ENCODE results near the gene PRDM8. TPM values are rescaled to one million over a fixed set of nuclear protein-coding genes. Genes with fewer than 3 reads are reported as not detected.
A peak's percentile ranks its signal among the peaks of the same experiment; 100 is the strongest.

Gene PRDM8
- total RNA-seq, 1 donor from 2014 or later: 1.7 TPM

DNA sequence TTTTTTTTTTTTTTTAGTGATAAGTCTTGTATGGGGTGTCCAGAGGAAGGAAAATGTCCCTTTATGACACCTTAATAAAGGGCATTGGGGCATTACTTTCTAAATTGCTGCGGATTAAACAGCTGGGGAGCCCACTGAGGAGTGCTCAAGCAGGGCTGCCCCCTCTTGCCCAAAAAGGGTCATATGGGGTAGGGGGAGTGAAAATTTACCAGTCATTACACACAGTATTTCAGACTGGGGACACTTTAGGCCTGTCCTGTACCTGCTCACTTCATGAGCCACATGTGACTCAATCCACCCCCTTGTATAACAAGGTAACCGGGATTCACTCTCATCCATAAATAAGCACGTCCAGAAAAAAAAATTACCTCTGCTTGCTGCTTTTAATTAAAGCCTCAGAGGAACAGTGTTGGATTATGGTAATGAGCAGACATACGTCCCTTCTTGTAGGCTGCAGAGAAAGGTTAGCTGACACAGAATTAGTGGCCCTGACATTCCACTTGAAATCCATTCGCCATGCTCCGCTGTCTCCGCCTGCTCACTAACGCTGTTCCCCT is 1.8 kb downstream of the PRDM8 start:
- H3K27me3 ChIP-seq: peaks cover 80% of the 10 kb centered on the region
- peaks cover 13% of the 10 kb centered on the region for H3K4me1 ChIP-seq
- H3K27ac ChIP-seq: no peak overlapping the region
- no peak for DNase-seq
- intact Hi-C loops (cut with DNase I): no loop called here
- H3K4me3 ChIP-seq: no peak overlapping the region
- H3K36me3 ChIP-seq: no peaks in the 10 kb centered on the region
- ATAC-seq: no peak
- TF ChIP-seq, protein P1, sequence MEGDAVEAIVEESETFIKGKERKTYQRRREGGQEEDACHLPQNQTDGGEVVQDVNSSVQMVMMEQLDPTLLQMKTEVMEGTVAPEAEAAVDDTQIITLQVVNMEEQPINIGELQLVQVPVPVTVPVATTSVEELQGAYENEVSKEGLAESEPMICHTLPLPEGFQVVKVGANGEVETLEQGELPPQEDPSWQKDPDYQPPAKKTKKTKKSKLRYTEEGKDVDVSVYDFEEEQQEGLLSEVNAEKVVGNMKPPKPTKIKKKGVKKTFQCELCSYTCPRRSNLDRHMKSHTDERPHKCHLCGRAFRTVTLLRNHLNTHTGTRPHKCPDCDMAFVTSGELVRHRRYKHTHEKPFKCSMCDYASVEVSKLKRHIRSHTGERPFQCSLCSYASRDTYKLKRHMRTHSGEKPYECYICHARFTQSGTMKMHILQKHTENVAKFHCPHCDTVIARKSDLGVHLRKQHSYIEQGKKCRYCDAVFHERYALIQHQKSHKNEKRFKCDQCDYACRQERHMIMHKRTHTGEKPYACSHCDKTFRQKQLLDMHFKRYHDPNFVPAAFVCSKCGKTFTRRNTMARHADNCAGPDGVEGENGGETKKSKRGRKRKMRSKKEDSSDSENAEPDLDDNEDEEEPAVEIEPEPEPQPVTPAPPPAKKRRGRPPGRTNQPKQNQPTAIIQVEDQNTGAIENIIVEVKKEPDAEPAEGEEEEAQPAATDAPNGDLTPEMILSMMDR (IDR thresholded peaks at IDR 0.05): no peak
- no peaks in the 10 kb centered on the region for H3K9me3 ChIP-seq

DNA sequence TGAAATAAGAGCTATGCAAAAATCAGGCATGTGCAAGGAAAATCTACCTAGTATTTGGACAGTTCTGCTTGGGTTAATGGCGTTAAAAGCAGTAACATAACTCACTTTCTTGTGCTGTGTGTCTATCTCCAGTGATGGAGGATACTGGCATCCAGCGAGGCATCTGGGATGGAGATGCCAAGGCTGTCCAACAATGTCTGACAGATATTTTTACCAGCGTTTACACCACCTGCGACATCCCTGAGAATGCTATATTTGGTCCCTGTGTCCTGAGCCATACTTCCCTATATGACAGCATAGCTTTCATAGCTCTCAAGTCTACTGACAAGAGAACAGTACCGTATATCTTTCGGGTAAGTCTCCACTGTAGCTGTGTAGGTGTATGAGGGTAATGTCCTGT is 2.6 kb downstream of the PRDM8 start:
- peaks cover 80% of the 10 kb centered on the region for H3K27me3 ChIP-seq

DNA sequence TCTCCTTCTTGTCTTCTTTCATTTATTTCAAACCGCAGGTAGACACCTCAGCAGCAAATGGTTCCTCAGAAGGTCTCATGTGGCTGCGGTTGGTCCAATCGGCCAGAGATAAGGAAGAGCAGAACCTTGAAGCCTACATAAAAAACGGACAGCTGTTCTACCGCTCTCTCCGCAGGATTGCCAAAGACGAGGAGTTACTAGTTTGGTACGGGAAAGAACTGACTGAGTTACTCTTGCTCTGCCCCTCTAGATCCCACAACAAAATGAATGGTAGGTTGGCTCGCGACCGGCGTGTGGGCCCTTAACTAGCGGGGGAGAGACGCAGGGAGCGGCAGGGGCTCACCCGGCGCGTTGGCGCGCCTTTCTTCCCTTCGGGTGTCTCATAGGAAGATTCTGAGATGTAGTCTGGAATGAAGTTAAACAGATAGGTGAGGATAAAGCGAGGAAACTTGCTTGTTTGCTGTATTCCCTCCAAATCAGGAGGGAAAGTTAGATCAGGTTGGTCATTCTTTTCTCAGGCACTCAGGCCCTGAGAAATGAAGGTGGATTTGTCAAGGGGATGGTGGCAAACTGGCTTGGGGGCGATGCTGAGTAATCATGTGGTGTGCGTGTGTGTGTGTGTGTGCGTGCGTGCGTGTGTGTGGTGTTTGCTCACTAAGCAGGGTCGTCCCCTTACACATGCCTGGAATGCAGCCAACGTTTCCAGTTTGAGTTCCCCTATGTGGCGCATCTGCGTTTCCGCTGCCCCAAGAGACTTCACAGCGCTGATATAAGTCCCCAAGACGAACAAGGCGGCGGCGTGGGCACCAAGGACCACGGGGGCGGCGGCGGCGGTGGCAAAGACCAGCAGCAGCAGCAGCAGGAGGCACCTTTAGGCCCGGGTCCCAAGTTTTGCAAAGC is 4.2 kb downstream of the PRDM8 start:
- H3K4me3 ChIP-seq: peak overlapping the region; percentile 60
- intact Hi-C loops (cut with DNase I): no loop called here
- peaks cover 67% of the 10 kb centered on the region for H3K27me3 ChIP-seq
- H3K4me1 ChIP-seq: peaks cover 13% of the 10 kb centered on the region
- ATAC-seq: peak; percentile 2
- no peak for DNase-seq
- no peaks in the 10 kb centered on the region for H3K9me3 ChIP-seq
- no peak overlapping the region for H3K27ac ChIP-seq
- no peaks in the 10 kb centered on the region for H3K36me3 ChIP-seq
- TF ChIP-seq, protein P1 (IDR thresholded peaks at IDR 0.05): no peak

More for the DNA sequence above, 2.6 kb downstream of the PRDM8 start:
- TF ChIP-seq, protein P1 (IDR thresholded peaks at IDR 0.05): no peak
- intact Hi-C loops (cut with DNase I): no loop called here
- ATAC-seq (no peak), DNase-seq (no peak)
- Histone ChIP-seq H3K4me3 (no peak overlapping the region), H3K4me1 (peaks cover 13% of the 10 kb centered on the region), H3K36me3 (no peaks in the 10 kb centered on the region), H3K27ac (no peak overlapping the region), H3K9me3 (no peaks in the 10 kb centered on the region)

DNA sequence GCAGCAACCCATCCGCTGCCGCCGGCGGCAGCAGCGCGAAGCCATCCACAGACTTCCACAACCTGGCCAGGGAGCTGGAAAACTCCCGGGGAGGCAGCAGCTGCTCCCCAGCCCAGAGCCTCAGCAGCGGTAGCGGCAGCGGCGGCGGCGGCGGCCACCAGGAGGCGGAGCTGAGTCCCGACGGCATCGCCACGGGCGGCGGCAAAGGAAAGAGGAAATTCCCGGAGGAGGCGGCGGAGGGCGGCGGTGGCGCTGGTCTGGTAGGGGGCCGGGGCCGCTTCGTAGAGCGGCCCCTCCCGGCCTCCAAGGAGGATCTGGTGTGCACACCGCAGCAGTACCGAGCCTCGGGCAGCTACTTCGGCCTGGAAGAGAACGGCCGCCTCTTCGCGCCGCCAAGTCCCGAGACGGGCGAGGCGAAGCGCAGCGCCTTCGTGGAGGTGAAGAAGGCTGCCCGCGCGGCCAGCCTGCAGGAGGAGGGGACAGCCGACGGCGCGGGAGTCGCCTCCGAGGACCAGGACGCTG is 4.9 kb downstream of the PRDM8 start:
- H3K4me3 ChIP-seq: peak overlapping the region; percentile 60
- peaks cover 9% of the 10 kb centered on the region for H3K4me1 ChIP-seq
- peak; percentile 93 for ATAC-seq
- no peaks in the 10 kb centered on the region for H3K36me3 ChIP-seq
- intact Hi-C loops (cut with DNase I): no loop called here
- peak overlapping the region; percentile 53 for H3K27ac ChIP-seq
- TF ChIP-seq, protein P1 (IDR thresholded peaks at IDR 0.05): peak; percentile 83
- peaks cover 67% of the 10 kb centered on the region for H3K27me3 ChIP-seq
- peak; percentile 92 for DNase-seq
- no peaks in the 10 kb centered on the region for H3K9me3 ChIP-seq

DNA sequence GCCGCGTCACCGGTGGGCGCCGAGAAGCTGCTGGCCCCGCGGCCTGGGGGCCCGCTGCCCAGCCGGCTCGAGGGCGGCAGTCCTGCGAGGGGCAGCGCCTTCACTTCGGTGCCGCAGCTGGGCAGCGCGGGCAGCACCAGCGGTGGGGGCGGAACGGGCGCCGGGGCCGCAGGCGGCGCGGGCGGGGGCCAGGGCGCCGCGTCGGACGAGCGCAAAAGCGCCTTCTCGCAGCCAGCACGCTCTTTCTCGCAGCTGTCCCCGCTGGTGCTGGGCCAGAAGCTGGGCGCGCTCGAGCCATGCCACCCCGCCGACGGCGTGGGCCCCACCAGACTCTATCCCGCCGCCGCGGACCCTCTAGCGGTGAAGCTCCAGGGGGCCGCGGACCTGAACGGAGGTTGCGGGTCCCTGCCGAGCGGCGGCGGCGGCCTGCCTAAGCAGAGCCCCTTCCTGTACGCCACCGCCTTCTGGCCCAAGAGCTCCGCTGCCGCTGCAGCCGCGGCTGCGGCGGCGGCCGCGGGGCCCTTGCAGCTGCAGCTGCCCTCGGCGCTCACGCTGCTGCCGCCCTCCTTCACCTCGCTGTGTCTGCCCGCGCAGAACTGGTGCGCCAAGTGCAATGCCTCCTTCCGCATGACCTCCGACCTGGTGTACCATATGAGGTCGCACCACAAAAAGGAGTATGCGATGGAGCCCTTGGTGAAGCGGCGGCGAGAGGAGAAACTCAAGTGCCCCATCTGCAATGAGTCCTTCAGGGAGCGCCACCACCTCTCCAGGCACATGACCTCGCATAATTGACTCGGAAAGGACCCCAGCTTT is 5.6 kb downstream of the PRDM8 start:
- Histone ChIP-seq H3K4me1 (peaks cover 2% of the 10 kb centered on the region), H3K4me3 (peak overlapping the region; percentile 60), H3K9me3 (no peaks in the 10 kb centered on the region), H3K27ac (peak overlapping the region; percentile 40), H3K27me3 (peaks cover 64% of the 10 kb centered on the region), H3K36me3 (no peaks in the 10 kb centered on the region)
- peak; percentile 68 for DNase-seq
- intact Hi-C loops (cut with DNase I): no loop called here
- TF ChIP-seq, protein P1 (IDR thresholded peaks at IDR 0.05): no peak
- ATAC-seq: peak; percentile 53

Data from upper lobe of right lung (tissue), 1 donor.